ENCODE results near the gene C16orf78.
"Not testable (repeated sequence)": the region's sequence is repeated elsewhere in the genome, so short reads cannot be mapped to it uniquely, and the experiment has no call there.

Gene C16orf78

GRCh38 chr16:49349446-49350168, 24.0 kb upstream of the C16orf78 start:
- no peak for DNase-seq (ENCODE audit: low spot score)

DNA sequence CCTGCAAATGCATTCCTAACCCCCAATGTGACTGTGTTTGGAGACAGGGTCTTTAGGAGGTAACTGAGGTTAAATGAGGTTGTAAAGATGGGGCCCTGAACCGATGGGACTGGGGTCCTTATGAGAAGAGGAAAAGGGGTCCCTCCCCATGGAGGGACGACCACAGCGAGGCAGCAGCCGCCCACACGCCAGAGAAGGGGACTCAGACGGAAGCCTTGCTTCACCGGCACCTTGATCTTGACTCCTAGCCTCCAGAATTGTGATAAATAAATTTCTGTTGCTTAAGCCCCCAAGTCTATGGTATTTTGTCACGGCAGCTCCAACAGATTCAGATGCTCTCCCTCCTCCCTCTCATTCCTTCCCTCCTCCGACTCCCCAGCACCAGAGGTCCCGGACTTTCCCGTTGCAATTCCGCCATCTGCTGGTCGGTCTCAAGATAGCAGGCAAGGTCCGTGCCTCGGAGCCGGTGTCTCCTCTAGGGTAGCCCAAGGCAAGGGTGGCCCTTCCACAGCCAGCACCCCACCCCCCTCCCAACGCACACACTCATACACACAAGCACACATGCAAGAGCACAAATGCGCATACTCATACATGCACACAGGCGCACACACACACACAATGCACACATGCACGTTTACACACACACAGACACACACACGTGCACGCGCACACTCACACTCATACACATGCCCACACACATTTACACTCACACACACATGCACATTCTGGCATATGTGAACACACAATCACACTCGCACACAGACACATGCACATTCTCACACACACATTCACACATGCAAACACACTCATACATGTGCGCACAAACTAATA, 23.1 kb upstream of the C16orf78 start:
- peak; percentile 35 for DNase-seq (ENCODE audit: low spot score)

DNA sequence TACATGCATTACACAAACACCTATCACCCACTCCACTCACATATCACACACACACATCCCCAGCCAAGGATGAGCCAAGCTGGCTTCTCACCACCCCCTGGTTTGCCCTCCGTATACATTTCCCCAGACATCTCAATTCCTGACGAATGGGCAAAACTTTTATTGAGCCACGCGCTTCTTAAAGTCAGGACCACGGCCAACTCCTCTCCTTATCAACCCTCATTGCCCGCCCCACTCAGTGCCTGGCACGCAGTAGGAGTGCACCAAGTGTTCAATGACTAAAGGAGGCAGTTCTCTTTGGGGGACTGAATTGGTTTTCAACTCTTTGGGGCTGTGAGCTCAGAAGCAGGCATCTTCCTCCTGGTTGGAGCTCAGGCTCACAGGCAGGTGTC, 22.5 kb upstream of the C16orf78 start:
- DNase-seq (ENCODE audit: low spot score), result no peak

DNA sequence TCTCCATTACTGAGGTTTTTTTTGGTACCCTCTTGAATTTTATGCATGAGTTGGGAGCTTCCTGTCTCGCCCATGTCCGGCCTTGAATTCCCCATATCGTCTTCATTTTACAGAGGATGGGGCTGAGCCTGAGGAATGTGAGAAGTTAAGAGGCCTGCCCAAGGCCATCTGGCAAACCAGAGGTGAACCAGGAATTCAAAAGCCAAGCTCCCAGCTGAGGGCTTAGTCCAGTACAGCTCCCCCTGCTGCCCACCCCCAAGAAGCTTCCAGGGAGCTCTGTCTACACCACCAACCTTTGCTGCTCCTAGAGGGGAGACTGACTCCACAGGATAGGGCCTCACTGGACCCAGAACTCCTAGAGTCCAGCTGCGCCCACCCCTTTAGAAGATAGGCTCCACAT, 20.7 kb upstream of the C16orf78 start:
- no peak for DNase-seq (ENCODE audit: low spot score)

DNA sequence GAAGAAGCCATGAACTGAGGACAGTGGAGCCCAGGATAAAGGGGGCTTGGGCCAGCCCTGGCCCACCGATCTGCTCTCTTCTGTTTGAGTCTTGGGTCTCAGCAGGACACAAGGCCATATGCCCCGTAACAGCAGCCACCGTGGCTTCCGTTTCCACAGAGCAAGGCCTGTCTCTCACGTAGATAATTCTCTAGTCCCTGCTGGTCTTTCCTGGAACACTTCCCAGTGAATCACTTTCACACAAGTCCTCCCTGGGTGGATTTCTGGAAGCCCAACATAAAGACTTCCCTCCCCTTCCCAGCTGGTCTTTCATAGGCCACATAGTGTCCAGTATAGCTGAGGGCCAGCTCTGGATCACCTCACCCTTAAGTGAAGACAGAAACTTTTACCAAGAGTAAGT, 19.9 kb upstream of the C16orf78 start:
- DNase-seq (ENCODE audit: low spot score), result no peak

- DNase-seq (ENCODE audit: low spot score), result no peak
Measured at GRCh38 chr16:49354101-49354500, 19.5 kb upstream of the C16orf78 start.

GRCh38 chr16:49354991-49355390, 18.6 kb upstream of the C16orf78 start:
- no peak for DNase-seq (ENCODE audit: low spot score)

- DNase-seq (ENCODE audit: low spot score), result no peak
Measured at GRCh38 chr16:49355933-49356665, 17.5 kb upstream of the C16orf78 start.

- no peak for DNase-seq (ENCODE audit: low spot score)
Measured at GRCh38 chr16:49356728-49357488, 16.7 kb upstream of the C16orf78 start.

- DNase-seq (ENCODE audit: low spot score), result no peak
Measured at GRCh38 chr16:49359591-49359990, 14.0 kb upstream of the C16orf78 start.

- DNase-seq (ENCODE audit: low spot score), result not testable (repeated sequence)
Measured at GRCh38 chr16:49361731-49362130, 11.9 kb upstream of the C16orf78 start.

GRCh38 chr16:49362230-49362629, 11.4 kb upstream of the C16orf78 start:
- no peak for DNase-seq (ENCODE audit: low spot score)

GRCh38 chr16:49365711-49366509, 7.7 kb upstream of the C16orf78 start:
- no peak for DNase-seq (ENCODE audit: low spot score)

DNA sequence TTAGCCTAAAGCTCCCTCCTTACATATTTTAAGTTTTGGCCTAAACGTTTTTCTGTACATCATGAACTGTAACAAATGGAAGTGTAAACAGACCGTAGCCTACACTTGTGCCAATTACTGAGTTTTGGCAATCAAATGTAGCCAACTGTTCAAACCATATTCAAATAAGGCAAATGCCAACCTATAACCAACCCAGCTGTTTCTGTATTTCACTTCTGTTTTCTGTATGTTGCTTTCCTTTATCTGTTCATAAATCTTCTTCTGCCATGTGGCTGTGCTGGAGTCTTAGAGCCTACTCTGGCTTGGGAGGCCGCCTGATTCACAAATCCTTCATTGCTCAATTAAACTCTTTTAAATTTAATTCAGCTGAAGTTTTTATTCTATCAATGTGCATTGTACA, 6.9 kb upstream of the C16orf78 start:
- DNase-seq (ENCODE audit: low spot score), result no peak

- no peak for DNase-seq (ENCODE audit: low spot score)
Measured at GRCh38 chr16:49369651-49370611, 3.7 kb upstream of the C16orf78 start.

- no peak for DNase-seq (ENCODE audit: low spot score)
Measured at GRCh38 chr16:49376206-49376605, 2.6 kb downstream of the C16orf78 start.

DNA sequence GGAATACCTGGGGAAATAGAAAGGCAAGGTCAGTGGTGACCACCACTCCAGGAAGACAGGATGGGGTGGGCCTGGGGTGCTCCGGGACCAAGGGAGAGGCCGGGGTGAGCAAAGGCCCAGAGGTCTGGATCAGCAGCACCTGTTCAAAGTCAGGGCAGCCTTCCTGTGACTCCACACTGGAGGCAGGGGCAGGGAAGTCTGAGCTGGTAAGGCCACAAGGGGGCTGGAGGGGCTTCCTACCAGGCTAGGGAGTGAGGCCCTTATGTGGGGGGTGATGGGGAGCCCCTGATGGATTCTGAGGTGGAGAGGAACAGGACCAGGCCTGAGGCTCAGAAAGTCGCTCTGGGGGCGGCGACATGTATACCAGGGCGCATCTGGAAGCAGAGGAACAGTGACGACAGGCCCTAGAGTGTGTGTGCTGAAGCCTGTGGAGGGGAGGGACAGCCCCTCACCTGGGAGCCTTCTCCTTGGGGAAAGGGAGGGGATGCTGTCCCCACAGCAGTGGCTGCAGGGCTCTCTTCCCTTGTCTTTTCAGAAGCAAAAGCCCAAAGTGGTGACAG, 3.7 kb downstream of the C16orf78 start:
- DNase-seq (ENCODE audit: low spot score), result no peak

GRCh38 chr16:49378238-49378637, 4.6 kb downstream of the C16orf78 start:
- no peak for DNase-seq (ENCODE audit: low spot score)

DNA sequence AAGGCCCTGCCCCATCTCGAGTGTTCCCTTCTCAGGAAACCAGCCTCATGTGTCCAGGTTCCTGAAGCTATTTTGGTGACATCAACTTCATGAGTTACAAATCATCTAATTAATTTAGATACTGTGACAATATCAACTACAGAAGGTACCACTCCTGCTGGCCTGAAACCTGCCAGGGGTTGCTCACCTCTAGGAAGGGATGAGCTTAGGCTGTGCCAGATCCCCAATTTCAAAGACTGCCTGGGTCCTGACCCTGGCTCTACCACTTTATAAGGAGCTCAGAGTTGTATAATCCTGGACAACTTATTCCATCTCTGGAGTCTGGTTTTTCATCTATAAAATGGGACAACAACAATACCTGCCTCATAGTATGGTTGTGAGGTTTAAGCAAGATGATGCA, 5.2 kb downstream of the C16orf78 start:
- DNase-seq (ENCODE audit: low spot score), result no peak

- no peak for DNase-seq (ENCODE audit: low spot score)
Measured at GRCh38 chr16:49382916-49383315, 9.3 kb downstream of the C16orf78 start.

Measured in RKO (cell line).